Hepatocyte (in vitro differentiated cells): ENCODE results near the gene FLYWCH1. TPM values are rescaled to one million over a fixed set of nuclear protein-coding genes. Genes with fewer than 3 reads are reported as not detected.
A peak's percentile ranks its signal among the peaks of the same experiment; 100 is the strongest.

Source experiments
- DNase-seq: peaks from one replicate; pipeline ENCODE4 v3.0.0-alpha.2; 2016; ENCODE audit warnings: low spot score
- H2AFZ ChIP-seq: fragments of 200-600 bp; sonication (generic); 2 replicates; pipeline ENCODE4 v1.6.0; 2016; ENCODE audit warnings: antibody characterized with exemption, mild to moderate bottlenecking
- H3K27ac ChIP-seq: fragments of 200-600 bp; sonication (generic); 2 replicates; pipeline ENCODE4 v1.5.1; 2016; ENCODE audit warnings: mild to moderate bottlenecking
- H3K27me3 ChIP-seq: fragments of 200-600 bp; sonication (generic); 2 replicates; pipeline ENCODE4 v1.6.1; 2016
- H3K36me3 ChIP-seq: fragments of 200-600 bp; sonication (generic); replicated peaks from 2 replicates; pipeline ENCODE4 v1.5.1; 2016; ENCODE audit warnings: low read depth; ENCODE audit not compliant: insufficient read depth
- H3K4me1 ChIP-seq: fragments of 200-600 bp; sonication (generic); 2 replicates; pipeline ENCODE4 v1.5.1; 2016; ENCODE audit warnings: mild to moderate bottlenecking, moderate library complexity; ENCODE audit not compliant: insufficient read depth
- H3K4me2 ChIP-seq: fragments of 200-600 bp; sonication (generic); 2 replicates; pipeline ENCODE4 v1.6.0; 2016
- H3K4me3 ChIP-seq: fragments of 200-600 bp; sonication (generic); 2 replicates; pipeline ENCODE4 v1.5.1; 2016; ENCODE audit warnings: mild to moderate bottlenecking
- H3K79me2 ChIP-seq: fragments of 200-600 bp; sonication (generic); 2 replicates; pipeline ENCODE4 v1.6.0; 2017; ENCODE audit warnings: mild to moderate bottlenecking
- H3K9me2 ChIP-seq: fragments of 200-600 bp; sonication (generic); replicated peaks from 2 replicates; pipeline ENCODE4 v1.6.0; 2017; ENCODE audit warnings: mild to moderate bottlenecking; ENCODE audit not compliant: insufficient read depth
- H3K9me3 ChIP-seq: fragments of 200-600 bp; sonication (generic); 2 replicates; pipeline ENCODE4 v1.5.1; 2016; ENCODE audit warnings: low read depth, mild to moderate bottlenecking
- H4K20me1 ChIP-seq: fragments of 200-600 bp; sonication (generic); 2 replicates; pipeline ENCODE4 v1.6.0; 2016; ENCODE audit warnings: mild to moderate bottlenecking; ENCODE audit not compliant: insufficient read depth, poor library complexity, severe bottlenecking
- EZH2 ChIP-seq: fragments of 200-600 bp; sonication (generic); IDR thresholded peaks from 2 replicates; pipeline ENCODE4 v1.6.1; 2016; ENCODE audit warnings: antibody characterized with exemption, mild to moderate bottlenecking, borderline replicate concordance
- EZH2phosphoT487 ChIP-seq: fragments of 200-600 bp; sonication (generic); IDR thresholded peaks from one replicate; pipeline ENCODE4 v1.6.1; 2018; ENCODE audit warnings: antibody characterized with exemption, mild to moderate bottlenecking, low read depth, moderate library complexity; ENCODE audit not compliant: unreplicated experiment, severe bottlenecking
- WGBS: methylation state at CpG from one replicate; pipeline ENCODE4 v1.1.6; 2016; ENCODE audit warnings: low lambda C conversion rate; ENCODE audit errors: missing lambda C conversion rate; 5-methylcytosine and 5-hydroxymethylcytosine counted together
- polyA plus RNA-seq: library from polyadenylated mRNA; unstranded; fragments of >200 nt; fragmentation: Nextera tagmentation; extraction: Ambion mirVana; gene quantifications from 2 replicates; pipeline ENCODE4 v1.2.1, GENCODE V29; 2016
- total RNA-seq: library from RNA; depleted of rRNA; stranded (reverse); fragments of >200 nt; gene quantifications from 2 replicates; pipeline ENCODE4 v1.2.3, GENCODE V29; 2014
- TF ChIP-seq, protein P1 (sequence below): fragments of 200-600 bp; sonication (generic); IDR thresholded peaks from 2 replicates; pipeline ENCODE4 v1.5.1; 2016; ENCODE audit warnings: antibody characterized with exemption, mild to moderate bottlenecking; ENCODE audit not compliant: poor library complexity

The FLYWCH1 gene
- total and polyA plus RNA-seq, 2 experiments from 2014 or later: 11.7 to 16.9 TPM

GRCh38 chr16:2980227-2981176 lies 68.8 kb downstream of the FLYWCH1 start, which contains the start of gene PKMYT1:
Gene PKMYT1, minus strand, starts transcription at chr16:2980446. Its CDS starts 789 bp downstream, at chr16:2979657.
- WGBS: 14% methylated on average over 50 of the region's 91 CpGs
- peak within 1 kb of the TSS; percentile 93 for H3K27ac ChIP-seq

DNA sequence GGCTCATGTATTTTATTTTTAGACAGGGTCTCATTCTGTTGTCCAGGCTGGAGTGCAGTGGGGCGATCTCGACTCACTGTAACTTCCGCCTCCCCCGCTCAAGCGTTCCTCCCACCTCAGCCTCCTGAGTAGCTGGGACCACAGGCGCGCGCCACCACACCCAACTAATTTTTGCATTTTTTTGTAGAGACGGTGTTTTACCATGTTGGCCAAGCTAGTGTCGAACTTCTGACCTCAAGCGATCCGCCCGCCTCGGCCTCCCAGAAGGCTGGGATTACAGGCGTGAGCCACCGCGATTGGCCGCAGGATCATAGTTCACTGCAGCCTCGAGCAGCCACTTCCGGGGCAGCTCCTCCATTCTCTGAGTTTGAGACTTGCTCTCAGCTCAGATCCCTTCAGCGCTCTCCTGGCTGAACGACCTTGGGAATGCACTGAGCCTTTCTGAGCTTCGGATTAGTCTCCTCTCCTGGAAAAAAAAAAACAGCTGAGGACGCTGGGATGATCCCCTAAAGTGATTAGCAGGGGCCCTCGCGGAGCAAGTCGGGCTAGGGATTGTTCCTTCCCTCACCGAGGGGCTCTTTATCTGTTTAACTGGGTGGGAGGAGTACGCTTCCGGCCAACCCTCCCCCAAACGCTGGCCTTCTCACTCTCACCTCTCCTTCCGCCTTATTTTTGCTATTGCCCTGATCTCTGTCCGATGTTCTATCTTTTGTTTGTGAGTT lies 69.6 kb downstream of the FLYWCH1 start:
- Histone ChIP-seq H3K27ac (peak overlapping the region; percentile 93), H3K9me3 (no peaks in the 10 kb centered on the region), H3K79me2 (peaks cover 5% of the 10 kb centered on the region), H3K4me2 (peak overlapping the region; percentile 98), H3K36me3 (no peaks in the 10 kb centered on the region), H3K4me1 (peaks cover 9% of the 10 kb centered on the region), H3K27me3 (no peaks in the 10 kb centered on the region), H3K4me3 (no peak overlapping the region), H2AFZ (peak overlapping the region; percentile 95), H4K20me1 (no peaks in the 10 kb centered on the region), H3K9me2 (no peaks in the 10 kb centered on the region)
- WGBS: 32% methylated on average over 33 of the region's 33 CpGs
- no peak for DNase-seq
- TF ChIP-seq EZH2phosphoT487: no peak
- TF ChIP-seq, protein P1, sequence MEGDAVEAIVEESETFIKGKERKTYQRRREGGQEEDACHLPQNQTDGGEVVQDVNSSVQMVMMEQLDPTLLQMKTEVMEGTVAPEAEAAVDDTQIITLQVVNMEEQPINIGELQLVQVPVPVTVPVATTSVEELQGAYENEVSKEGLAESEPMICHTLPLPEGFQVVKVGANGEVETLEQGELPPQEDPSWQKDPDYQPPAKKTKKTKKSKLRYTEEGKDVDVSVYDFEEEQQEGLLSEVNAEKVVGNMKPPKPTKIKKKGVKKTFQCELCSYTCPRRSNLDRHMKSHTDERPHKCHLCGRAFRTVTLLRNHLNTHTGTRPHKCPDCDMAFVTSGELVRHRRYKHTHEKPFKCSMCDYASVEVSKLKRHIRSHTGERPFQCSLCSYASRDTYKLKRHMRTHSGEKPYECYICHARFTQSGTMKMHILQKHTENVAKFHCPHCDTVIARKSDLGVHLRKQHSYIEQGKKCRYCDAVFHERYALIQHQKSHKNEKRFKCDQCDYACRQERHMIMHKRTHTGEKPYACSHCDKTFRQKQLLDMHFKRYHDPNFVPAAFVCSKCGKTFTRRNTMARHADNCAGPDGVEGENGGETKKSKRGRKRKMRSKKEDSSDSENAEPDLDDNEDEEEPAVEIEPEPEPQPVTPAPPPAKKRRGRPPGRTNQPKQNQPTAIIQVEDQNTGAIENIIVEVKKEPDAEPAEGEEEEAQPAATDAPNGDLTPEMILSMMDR: no peak
- no peak for TF ChIP-seq EZH2

More at GRCh38 chr16:2980227-2981176, 68.8 kb downstream of the FLYWCH1 start, which contains the start of gene PKMYT1:
- Histone ChIP-seq H3K9me2 (no peaks in the 10 kb centered on the region), H3K27me3 (no peaks in the 10 kb centered on the region), H2AFZ (peak within 1 kb of the TSS; percentile 95), H3K4me1 (peaks cover 9% of the 10 kb centered on the region), H4K20me1 (no peaks in the 10 kb centered on the region), H3K4me3 (peak within 1 kb of the TSS; percentile 82), H3K4me2 (peak within 1 kb of the TSS; percentile 98), H3K36me3 (no peaks in the 10 kb centered on the region), H3K9me3 (no peaks in the 10 kb centered on the region), H3K79me2 (peaks cover 5% of the 10 kb centered on the region)
- DNase-seq: peak; percentile 97
- TF ChIP-seq, protein P1: no peak
- TF ChIP-seq EZH2phosphoT487 (no peak), EZH2 (no peak)

DNA sequence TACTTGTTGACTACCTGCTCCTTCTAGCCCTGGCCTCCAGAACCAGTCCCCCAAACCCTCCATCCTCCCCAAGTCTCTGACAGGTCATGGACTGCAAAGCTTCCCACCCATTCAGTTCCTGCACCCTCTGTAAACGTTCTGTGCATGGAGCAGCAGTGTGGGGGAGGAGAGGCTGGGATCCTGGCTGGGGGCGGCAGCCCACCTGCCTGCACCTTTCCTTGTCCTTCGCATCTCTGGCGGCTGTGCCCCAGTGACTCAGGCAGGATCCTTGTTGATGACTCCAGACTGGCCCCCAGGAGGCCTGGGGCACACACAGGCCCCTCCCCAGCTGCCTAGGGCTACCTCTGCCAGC lies 70.1 kb downstream of the FLYWCH1 start:
- Histone ChIP-seq H4K20me1 (no peaks in the 10 kb centered on the region), H3K9me2 (no peaks in the 10 kb centered on the region), H2AFZ (no peak overlapping the region), H3K36me3 (no peaks in the 10 kb centered on the region), H3K9me3 (no peaks in the 10 kb centered on the region), H3K4me2 (no peak overlapping the region), H3K27ac (peak overlapping the region; percentile 93), H3K4me3 (no peak overlapping the region), H3K79me2 (peaks cover 5% of the 10 kb centered on the region), H3K4me1 (peaks cover 9% of the 10 kb centered on the region), H3K27me3 (no peaks in the 10 kb centered on the region)
- no peak for DNase-seq
- WGBS: 48% methylated on average over 4 of the region's 4 CpGs
- TF ChIP-seq EZH2phosphoT487: no peak
- TF ChIP-seq, protein P1: no peak
- no peak for TF ChIP-seq EZH2
